ENCODE data around the gene BRD7. TPM values are rescaled to one million over a fixed set of nuclear protein-coding genes. Genes with fewer than 3 reads are reported as not detected.

The BRD7 gene
- total RNA-seq, 2 donors from 2014 or later, result 21.8 to 32.6 TPM

GRCh38 chr16:50322333-50322732 is 46.5 kb downstream of the BRD7 start:
- H3K4me3 ChIP-seq, result no peak overlapping the region
- no peaks in the 10 kb centered on the region for H3K9me3 ChIP-seq
- no peaks in the 10 kb centered on the region for H3K27me3 ChIP-seq
- no peaks in the 10 kb centered on the region for H3K4me1 ChIP-seq
- ATAC-seq (no peak), DNase-seq (no peak)
- intact Hi-C loops (cut with DNase I), result no loop called here
- TF ChIP-seq POLR2A (IDR thresholded peaks at IDR 0.05) (no peak), CTCF (IDR thresholded peaks at IDR 0.05) (no peak)
- 75 to 77% methylated on average over 1 of the region's 1 CpG for WGBS, 2 donors
- H3K36me3 ChIP-seq (replicated peaks in 1 of 2; ENCODE audit: insufficient read depth in 1 of 2, low read depth in 2 of 2), result peaks cover 10 to 36% of the 10 kb centered on the region in 2 donors
- no peak overlapping the region for H3K27ac ChIP-seq

- WGBS, 2 donors, result 85 to 90% methylated on average over 5 of the region's 5 CpGs
- ATAC-seq (no peak), DNase-seq (no peak)
- Histone ChIP-seq H3K9me3 (no peaks in the 10 kb centered on the region), H3K4me3 (no peak overlapping the region), H3K4me1 (no peaks in the 10 kb centered on the region), H3K36me3 (replicated peaks in 1 of 2; ENCODE audit: insufficient read depth in 1 of 2, low read depth in 2 of 2) (peaks cover 10 to 46% of the 10 kb centered on the region in 2 donors), H3K27ac (no peak overlapping the region), H3K27me3 (no peaks in the 10 kb centered on the region)
- intact Hi-C loops (cut with DNase I), result no loop called here
- TF ChIP-seq CTCF (IDR thresholded peaks at IDR 0.05) (no peak), POLR2A (IDR thresholded peaks at IDR 0.05) (no peak)
Measured at GRCh38 chr16:50320310-50320709, 48.5 kb downstream of the BRD7 start.

GRCh38 chr16:50318796-50319578 is 49.8 kb downstream of the BRD7 start:
- H3K27me3 ChIP-seq, result no peaks in the 10 kb centered on the region
- no peak for ATAC-seq
- no peak overlapping the region for H3K27ac ChIP-seq
- peaks cover 10 to 45% of the 10 kb centered on the region in 2 donors for H3K36me3 ChIP-seq (replicated peaks in 1 of 2; ENCODE audit: insufficient read depth in 1 of 2, low read depth in 2 of 2)
- TF ChIP-seq CTCF (IDR thresholded peaks at IDR 0.05) (no peak), POLR2A (IDR thresholded peaks at IDR 0.05) (no peak)
- H3K4me1 ChIP-seq, result no peaks in the 10 kb centered on the region
- H3K9me3 ChIP-seq, result no peaks in the 10 kb centered on the region
- no peak for DNase-seq
- H3K4me3 ChIP-seq, result no peak overlapping the region
- intact Hi-C loops (cut with DNase I), result no loop called here
- WGBS, 2 donors, result 91 to 94% methylated on average over 9 of the region's 9 CpGs

- peaks cover 10 to 41% of the 10 kb centered on the region in 2 donors for H3K36me3 ChIP-seq (replicated peaks in 1 of 2; ENCODE audit: insufficient read depth in 1 of 2, low read depth in 2 of 2)
- no peaks in the 10 kb centered on the region for H3K27me3 ChIP-seq
- intact Hi-C loops (cut with DNase I), result no loop called here
- no peak for DNase-seq
- no peaks in the 10 kb centered on the region for H3K9me3 ChIP-seq
- 80 to 88% methylated on average over 10 of the region's 10 CpGs for WGBS, 2 donors
- H3K27ac ChIP-seq, result no peak overlapping the region
- H3K4me1 ChIP-seq, result no peaks in the 10 kb centered on the region
- ATAC-seq, result no peak
- H3K4me3 ChIP-seq, result no peak overlapping the region
- no peak for TF ChIP-seq CTCF (IDR thresholded peaks at IDR 0.05)
- no peak for TF ChIP-seq POLR2A (IDR thresholded peaks at IDR 0.05)
Measured at GRCh38 chr16:50316848-50317630, 51.7 kb downstream of the BRD7 start.
